ENCODE measurements around the gene SLC4A1.

SLC4A1 gene

DNA sequence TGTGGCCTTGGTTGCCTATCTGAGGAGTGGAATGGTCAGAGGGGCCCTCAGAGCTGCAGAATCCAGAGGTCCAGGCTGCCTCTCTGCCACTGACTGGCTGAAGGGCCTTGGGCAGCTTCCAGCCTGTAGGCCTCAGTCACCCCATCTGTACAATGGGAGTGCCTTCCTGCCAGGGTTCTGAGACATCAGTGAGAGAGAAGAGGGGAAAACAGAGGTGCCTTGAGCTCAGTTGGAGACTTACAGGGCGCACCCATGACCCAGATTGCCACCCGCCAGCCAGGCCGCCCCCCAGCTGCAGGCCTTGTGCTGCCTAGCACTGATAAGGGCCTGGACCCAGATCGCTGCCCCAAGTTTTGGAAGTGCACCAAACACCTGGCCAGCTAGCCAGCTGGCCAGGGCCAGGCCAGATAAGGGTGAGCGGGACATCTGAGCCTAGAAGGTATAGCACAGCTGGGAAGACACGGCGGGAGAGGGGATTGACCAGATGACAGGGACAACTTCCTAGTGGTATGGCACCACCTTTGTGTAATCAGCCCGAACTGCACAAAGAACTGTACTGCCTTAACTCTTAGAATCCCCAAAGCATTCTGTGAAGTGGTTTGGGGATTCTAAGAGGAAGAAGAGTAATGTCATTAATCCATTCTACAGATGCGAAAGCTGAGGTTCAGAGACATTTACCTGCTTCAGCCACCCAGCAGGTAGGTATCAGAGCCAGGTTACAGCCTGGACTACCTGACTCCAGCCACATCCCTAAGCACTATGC, 1.4 kb downstream of the SLC4A1 start:
- no peak for DNase-seq (ENCODE audit: low read depth)
- H3K9ac ChIP-seq (ENCODE audit: low read length): no peak overlapping the region
- peaks cover 42% of the 10 kb centered on the region for H3K27me3 ChIP-seq (replicated peaks; ENCODE audit: control insufficient read depth, insufficient read depth, low read length)
- H3K36me3 ChIP-seq (ENCODE audit: control insufficient read depth, insufficient read depth, low read length, severe bottlenecking): no peaks in the 10 kb centered on the region
- H3K4me3 ChIP-seq (ENCODE audit: low read length): no peak overlapping the region
- H3K9me3 ChIP-seq (ENCODE audit: control insufficient read depth, low read length): no peaks in the 10 kb centered on the region
- peaks cover 4% of the 10 kb centered on the region for H3K4me1 ChIP-seq (ENCODE audit: control insufficient read depth, insufficient read depth, low read length)

DNA sequence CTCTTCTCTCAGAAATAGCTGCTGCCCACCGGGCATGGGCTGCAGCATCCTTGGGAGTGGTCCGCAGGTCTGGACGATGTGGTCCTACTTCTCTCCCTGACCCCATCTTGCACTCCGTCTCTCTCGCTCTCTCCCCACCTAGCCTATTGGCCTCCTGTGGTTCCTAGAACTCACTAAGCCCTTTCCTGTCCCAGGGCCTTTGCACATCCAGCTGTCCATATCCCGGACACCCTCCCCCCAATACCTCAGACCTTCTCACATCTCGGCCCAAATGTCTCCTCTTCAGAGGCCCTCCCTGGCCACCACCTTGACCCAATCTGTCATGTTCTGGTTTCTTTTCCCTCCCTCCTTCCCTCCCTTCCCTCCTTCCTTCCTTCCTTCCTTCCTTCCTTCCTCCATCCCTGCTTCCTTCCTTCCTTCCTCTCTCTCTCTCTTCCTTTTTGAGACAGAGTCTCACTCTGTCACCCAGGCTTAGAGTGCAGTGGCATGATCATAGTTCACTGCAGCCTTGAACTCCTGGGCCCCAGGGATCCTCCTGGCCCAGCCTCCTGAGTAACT, 4.5 kb downstream of the SLC4A1 start:
- Histone ChIP-seq H3K4me3 (ENCODE audit: low read length) (no peak overlapping the region), H3K4me1 (ENCODE audit: control insufficient read depth, insufficient read depth, low read length) (no peaks in the 10 kb centered on the region), H3K9ac (ENCODE audit: low read length) (no peak overlapping the region), H3K36me3 (ENCODE audit: control insufficient read depth, insufficient read depth, low read length, severe bottlenecking) (no peaks in the 10 kb centered on the region), H3K27me3 (replicated peaks; ENCODE audit: control insufficient read depth, insufficient read depth, low read length) (peaks cover 28% of the 10 kb centered on the region), H3K9me3 (ENCODE audit: control insufficient read depth, low read length) (no peaks in the 10 kb centered on the region)
- no peak for DNase-seq (ENCODE audit: low read depth)

DNA sequence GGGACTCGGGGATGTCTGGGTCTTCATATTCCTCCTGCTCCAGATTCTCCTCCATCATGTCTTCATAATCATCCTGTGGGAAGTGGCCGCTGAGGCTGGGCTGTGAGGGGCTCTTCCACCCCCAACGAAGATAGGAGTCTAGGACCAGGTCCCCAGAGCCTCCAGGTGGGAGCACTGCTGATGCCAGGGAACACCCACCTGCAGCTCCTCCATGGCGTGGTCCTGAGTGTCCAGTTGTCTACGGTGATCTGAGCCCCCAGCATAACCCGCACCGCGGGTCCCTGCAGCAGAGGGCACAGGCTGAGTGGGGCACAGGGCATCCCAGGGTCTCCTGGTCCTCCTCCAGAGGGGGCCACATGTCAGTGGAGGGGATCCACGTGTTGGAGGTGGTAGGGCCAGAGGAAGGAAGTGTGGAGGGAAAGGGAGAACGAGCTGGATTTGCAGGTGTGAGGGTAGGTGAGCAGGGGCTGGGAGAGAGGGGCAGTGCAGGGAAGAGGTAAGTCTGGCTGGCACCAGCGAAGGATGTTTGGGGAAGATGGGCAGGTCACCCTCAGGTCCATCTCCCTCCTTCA, 5.2 kb downstream of the SLC4A1 start:
- Histone ChIP-seq H3K9me3 (ENCODE audit: control insufficient read depth, low read length) (no peaks in the 10 kb centered on the region), H3K4me1 (ENCODE audit: control insufficient read depth, insufficient read depth, low read length) (no peaks in the 10 kb centered on the region), H3K36me3 (ENCODE audit: control insufficient read depth, insufficient read depth, low read length, severe bottlenecking) (no peaks in the 10 kb centered on the region), H3K4me3 (ENCODE audit: low read length) (no peak overlapping the region), H3K9ac (ENCODE audit: low read length) (no peak overlapping the region), H3K27me3 (replicated peaks; ENCODE audit: control insufficient read depth, insufficient read depth, low read length) (peaks cover 26% of the 10 kb centered on the region)
- no peak for DNase-seq (ENCODE audit: low read depth)

DNA sequence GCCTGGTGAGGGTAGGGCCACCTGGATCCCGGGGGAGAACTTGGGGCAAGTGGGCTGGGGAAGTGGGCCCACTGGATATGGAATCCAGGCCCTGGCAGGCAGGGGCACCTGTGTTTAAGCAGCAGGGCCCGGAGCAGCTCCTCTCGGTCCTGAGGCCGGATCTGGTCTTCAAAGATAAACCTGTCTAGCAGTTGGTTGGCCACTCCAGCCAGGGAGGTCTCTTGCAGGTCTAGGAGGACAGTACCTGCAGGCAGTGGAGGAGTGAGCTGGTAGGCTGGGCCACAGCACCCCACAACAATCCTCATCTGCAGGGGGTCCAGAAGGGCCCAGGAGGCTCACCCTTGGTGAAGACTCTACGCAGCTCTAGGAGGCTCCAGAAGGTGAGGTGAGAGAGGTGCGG, 7.6 kb downstream of the SLC4A1 start:
- no peak overlapping the region for H3K9ac ChIP-seq (ENCODE audit: low read length)
- H3K9me3 ChIP-seq (ENCODE audit: control insufficient read depth, low read length): no peaks in the 10 kb centered on the region
- DNase-seq (ENCODE audit: low read depth): no peak
- no peaks in the 10 kb centered on the region for H3K36me3 ChIP-seq (ENCODE audit: control insufficient read depth, insufficient read depth, low read length, severe bottlenecking)
- no peaks in the 10 kb centered on the region for H3K4me1 ChIP-seq (ENCODE audit: control insufficient read depth, insufficient read depth, low read length)
- H3K4me3 ChIP-seq (ENCODE audit: low read length): no peak overlapping the region
- H3K27me3 ChIP-seq (replicated peaks; ENCODE audit: control insufficient read depth, insufficient read depth, low read length): peaks cover 37% of the 10 kb centered on the region

DNA sequence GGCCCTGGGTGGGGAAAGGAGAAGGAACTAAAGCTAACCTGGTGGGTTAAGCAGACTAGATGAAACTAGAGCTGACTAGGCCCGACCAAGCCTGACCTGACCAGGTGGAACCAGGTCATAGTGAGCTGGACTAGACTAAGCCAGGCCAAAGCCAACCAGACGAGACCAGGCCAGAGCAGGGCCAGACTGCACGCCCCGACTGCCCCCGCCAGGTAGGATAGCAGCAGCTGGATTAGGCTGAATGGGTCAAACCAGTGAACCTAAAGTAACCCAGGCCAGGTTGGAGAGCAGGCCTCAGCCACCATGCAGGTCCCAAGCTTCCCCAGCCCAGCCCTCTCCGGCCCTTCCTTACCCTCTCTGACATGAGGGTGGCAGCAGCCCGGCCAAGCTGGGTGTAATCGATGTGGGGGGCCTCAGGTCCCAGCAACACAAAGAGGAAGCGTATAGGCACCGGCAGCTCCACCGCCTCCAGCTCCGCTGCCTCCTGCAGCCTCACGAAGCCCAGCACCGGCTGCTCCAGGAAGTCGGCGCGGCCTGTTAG, 9.1 kb downstream of the SLC4A1 start:
- Histone ChIP-seq H3K36me3 (ENCODE audit: control insufficient read depth, insufficient read depth, low read length, severe bottlenecking) (no peaks in the 10 kb centered on the region), H3K9ac (ENCODE audit: low read length) (no peak overlapping the region), H3K4me3 (ENCODE audit: low read length) (no peak overlapping the region), H3K9me3 (ENCODE audit: control insufficient read depth, low read length) (no peaks in the 10 kb centered on the region), H3K4me1 (ENCODE audit: control insufficient read depth, insufficient read depth, low read length) (no peaks in the 10 kb centered on the region), H3K27me3 (replicated peaks; ENCODE audit: control insufficient read depth, insufficient read depth, low read length) (peaks cover 42% of the 10 kb centered on the region)
- no peak for DNase-seq (ENCODE audit: low read depth)

DNA sequence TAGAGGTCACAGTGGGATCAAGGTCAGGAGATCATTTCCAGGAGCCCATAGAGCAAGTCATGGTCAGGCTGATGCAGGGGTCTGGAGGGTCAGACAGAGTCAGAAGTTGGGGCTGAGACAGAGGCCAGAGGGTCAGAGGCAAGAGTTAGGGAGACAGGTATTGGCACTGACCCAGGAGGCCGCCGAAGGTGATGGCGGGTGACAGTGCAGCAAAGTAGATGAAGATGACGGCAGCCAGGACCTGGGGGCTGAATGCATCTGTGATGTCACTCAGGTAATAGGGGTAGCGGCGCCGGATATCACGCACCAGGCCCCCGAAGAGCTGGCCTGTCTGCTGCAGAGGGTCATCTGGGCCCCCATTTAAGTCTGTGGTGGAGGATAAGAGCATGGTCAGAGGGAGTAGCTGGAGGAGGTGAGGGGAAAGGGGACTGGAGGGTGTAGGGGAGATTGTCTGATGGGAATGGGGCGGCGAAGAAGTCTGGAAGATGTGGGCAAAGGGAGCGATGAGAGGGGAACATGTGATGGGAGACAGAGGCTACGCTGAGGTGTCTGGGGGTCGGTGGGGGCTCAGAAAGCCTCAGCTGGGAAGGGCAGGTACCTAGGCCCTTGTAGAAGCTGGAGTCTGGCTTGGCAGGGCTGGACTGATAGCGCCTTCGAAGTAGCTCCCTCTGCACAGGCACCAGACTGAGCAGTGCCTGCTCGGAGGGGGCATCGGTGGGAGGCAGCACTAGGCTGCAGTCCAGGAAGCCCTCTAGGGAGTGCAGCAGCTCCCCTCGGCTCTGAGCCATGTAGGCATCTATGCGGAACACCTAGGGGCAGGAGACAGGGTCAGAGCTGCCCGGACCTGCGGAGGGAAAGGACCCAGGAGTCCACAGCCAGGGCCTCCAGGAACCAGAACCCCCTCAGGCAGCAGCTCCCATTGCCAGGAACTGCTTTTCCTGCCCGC, 9.8 kb downstream of the SLC4A1 start:
- Histone ChIP-seq H3K36me3 (ENCODE audit: control insufficient read depth, insufficient read depth, low read length, severe bottlenecking) (no peaks in the 10 kb centered on the region), H3K9ac (ENCODE audit: low read length) (no peak overlapping the region), H3K9me3 (ENCODE audit: control insufficient read depth, low read length) (no peaks in the 10 kb centered on the region), H3K27me3 (replicated peaks; ENCODE audit: control insufficient read depth, insufficient read depth, low read length) (peaks cover 35% of the 10 kb centered on the region), H3K4me3 (ENCODE audit: low read length) (no peak overlapping the region), H3K4me1 (ENCODE audit: control insufficient read depth, insufficient read depth, low read length) (no peaks in the 10 kb centered on the region)
- no peak for DNase-seq (ENCODE audit: low read depth)

DNA sequence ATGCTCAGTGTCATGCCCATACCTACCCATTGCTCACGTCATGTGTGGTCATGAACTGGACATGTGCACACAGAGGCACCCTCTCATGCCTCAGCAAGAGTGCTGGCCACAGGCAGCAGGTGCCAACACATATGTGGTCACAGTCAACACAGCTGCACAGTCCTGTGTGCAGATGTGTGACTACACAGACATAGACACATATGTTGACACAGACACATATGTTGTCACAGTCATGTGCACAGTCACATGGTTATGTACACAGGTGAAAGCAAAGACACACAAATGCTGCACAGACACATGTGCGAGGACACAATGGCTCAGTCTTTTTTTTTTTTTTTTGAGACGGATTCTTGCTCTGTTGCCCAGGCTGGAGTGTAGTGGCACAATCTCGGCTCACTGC, 11.3 kb downstream of the SLC4A1 start:
- no peaks in the 10 kb centered on the region for H3K36me3 ChIP-seq (ENCODE audit: control insufficient read depth, insufficient read depth, low read length, severe bottlenecking)
- no peaks in the 10 kb centered on the region for H3K9me3 ChIP-seq (ENCODE audit: control insufficient read depth, low read length)
- no peak overlapping the region for H3K4me3 ChIP-seq (ENCODE audit: low read length)
- peaks cover 29% of the 10 kb centered on the region for H3K27me3 ChIP-seq (replicated peaks; ENCODE audit: control insufficient read depth, insufficient read depth, low read length)
- no peak for DNase-seq (ENCODE audit: low read depth)
- H3K9ac ChIP-seq (ENCODE audit: low read length): no peak overlapping the region
- no peaks in the 10 kb centered on the region for H3K4me1 ChIP-seq (ENCODE audit: control insufficient read depth, insufficient read depth, low read length)

DNA sequence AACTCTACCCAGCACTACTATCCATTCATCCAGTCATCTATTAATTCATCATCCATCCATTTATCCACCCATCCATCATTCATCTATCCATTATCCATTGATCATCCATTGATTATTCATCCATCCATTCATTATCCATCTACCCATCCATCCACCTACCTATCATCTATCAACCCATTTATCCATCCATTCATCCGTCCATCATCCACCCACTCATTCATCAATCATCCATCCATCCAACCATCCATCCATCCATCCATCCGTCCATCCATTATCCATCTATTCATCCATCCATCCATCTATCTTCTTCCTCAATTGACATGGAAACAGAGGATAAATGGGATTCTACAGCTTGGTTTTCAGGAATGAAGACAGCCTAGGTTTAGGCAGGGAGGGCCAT, 12.0 kb downstream of the SLC4A1 start:
- Histone ChIP-seq H3K27me3 (replicated peaks; ENCODE audit: control insufficient read depth, insufficient read depth, low read length) (peaks cover 29% of the 10 kb centered on the region), H3K9me3 (ENCODE audit: control insufficient read depth, low read length) (no peaks in the 10 kb centered on the region)
- no peak for DNase-seq (ENCODE audit: low read depth)

DNA sequence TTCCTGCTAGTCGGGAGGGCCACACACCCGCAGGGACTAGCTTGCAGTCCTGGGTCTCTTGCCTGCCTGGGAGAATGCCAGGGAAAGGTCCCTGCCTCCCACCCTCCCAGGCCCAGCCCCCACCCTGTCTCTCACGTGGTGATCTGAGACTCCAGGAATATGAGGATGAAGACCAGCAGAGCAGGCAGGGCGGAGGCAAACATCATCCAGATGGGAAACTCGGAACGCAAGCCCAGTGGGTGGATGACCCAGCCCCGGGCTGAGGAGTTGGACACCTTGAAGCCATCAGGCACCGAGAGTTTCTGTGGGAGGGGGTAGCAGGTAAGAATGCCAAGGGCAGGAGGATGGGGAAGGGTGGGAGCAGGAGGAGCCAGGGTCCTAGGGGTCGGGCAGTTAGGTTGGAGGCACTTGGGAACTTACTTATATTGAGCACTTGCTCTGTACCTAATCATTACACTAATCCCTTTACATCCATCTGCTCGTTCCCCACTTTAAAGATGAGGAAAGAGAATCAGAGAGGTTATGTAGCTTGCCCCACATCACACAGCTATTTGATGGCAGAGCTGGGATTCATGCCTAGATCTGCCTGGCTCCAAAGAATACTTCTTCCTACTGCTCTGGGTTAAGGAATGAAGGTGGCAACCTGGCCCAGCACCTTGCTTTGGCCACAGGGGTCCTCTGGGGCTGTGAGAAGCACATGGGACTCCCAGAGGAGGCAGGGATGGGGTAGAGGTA, 13.4 kb downstream of the SLC4A1 start:
- no peak for DNase-seq (ENCODE audit: low read depth)
- H3K9me3 ChIP-seq (ENCODE audit: control insufficient read depth, low read length): no peaks in the 10 kb centered on the region
- H3K27me3 ChIP-seq (replicated peaks; ENCODE audit: control insufficient read depth, insufficient read depth, low read length): peaks cover 39% of the 10 kb centered on the region
- H3K36me3 ChIP-seq (ENCODE audit: control insufficient read depth, insufficient read depth, low read length, severe bottlenecking): no peaks in the 10 kb centered on the region
- no peaks in the 10 kb centered on the region for H3K4me1 ChIP-seq (ENCODE audit: control insufficient read depth, insufficient read depth, low read length)
- no peak overlapping the region for H3K9ac ChIP-seq (ENCODE audit: low read length)
- H3K4me3 ChIP-seq (ENCODE audit: low read length): no peak overlapping the region

More for the DNA sequence above, 12.0 kb downstream of the SLC4A1 start:
- Histone ChIP-seq H3K4me3 (ENCODE audit: low read length) (no peak overlapping the region), H3K36me3 (ENCODE audit: control insufficient read depth, insufficient read depth, low read length, severe bottlenecking) (no peaks in the 10 kb centered on the region), H3K4me1 (ENCODE audit: control insufficient read depth, insufficient read depth, low read length) (no peaks in the 10 kb centered on the region), H3K9ac (ENCODE audit: low read length) (no peak overlapping the region)

DNA sequence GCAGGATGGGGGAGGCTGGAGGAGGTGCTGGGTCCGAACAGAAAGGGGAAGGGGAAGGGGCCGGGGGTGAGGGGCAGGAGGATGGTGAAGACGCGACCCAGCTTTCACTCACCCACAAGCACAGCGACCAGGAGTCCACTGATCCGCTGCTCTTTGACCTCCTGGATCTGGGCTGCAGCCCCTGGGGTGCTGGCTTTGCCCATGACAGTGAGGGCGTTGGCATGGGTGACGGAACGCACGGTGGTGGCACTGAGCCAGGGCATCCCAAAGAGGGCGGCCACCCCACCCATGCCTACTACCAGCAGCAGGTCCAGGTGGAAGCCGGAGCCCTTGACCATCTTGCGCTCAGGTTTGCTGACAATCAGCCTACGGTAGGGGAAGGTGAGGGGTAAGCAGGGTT, 14.9 kb downstream of the SLC4A1 start:
- no peaks in the 10 kb centered on the region for H3K4me1 ChIP-seq (ENCODE audit: control insufficient read depth, insufficient read depth, low read length)
- no peak for DNase-seq (ENCODE audit: low read depth)

More for the DNA sequence above, 14.9 kb downstream of the SLC4A1 start:
- H3K4me3 ChIP-seq (ENCODE audit: low read length): no peak overlapping the region
- no peaks in the 10 kb centered on the region for H3K9me3 ChIP-seq (ENCODE audit: control insufficient read depth, low read length)
- H3K36me3 ChIP-seq (ENCODE audit: control insufficient read depth, insufficient read depth, low read length, severe bottlenecking): no peaks in the 10 kb centered on the region
- H3K27me3 ChIP-seq (replicated peaks; ENCODE audit: control insufficient read depth, insufficient read depth, low read length): peaks cover 40% of the 10 kb centered on the region
- no peak overlapping the region for H3K9ac ChIP-seq (ENCODE audit: low read length)
